HEK293 (cell line): Measurements from ENCODE around the gene SRSF4.

Source experiments
- CTCF ChIA-PET: fragments of 350-600 bp; formaldehyde crosslinking; extraction: SDS; loops from one replicate; lab custom pipeline; 2021; ENCODE audit warnings: antibody characterized with exemption; lab: Yijun Ruan, JAX
- POLR2A ChIA-PET: fragments of 300-600 bp; formaldehyde crosslinking; extraction: SDS; loops from one replicate; lab custom pipeline; 2020; ENCODE audit warnings: antibody characterized with exemption, inconsistent platforms; lab: Yijun Ruan, JAX
- H3K27ac ChIP-seq: fragments of 200-500 bp; sonication (Bioruptor generic); 2 replicates; pipeline ENCODE4 v1.5.1; 2014; ENCODE audit warnings: low read depth, low read length, control low read depth, inconsistent platforms; ENCODE audit errors: extremely low read depth
- H3K36me3 ChIP-seq, 2 experiments: fragments of 200-500 bp in 1 of 2; sonication (Bioruptor generic) in 1 of 2; 1 replicate in 1 of 2; 2 replicates in 1 of 2; pipeline ENCODE4 v1.5.1; 2014 to 2017; ENCODE audit warnings: inconsistent platforms in 2 of 2, low read length in 2 of 2; ENCODE audit not compliant: control insufficient read depth in 2 of 2, insufficient read depth in 1 of 2
- H3K4me1 ChIP-seq: fragments of 200-500 bp; sonication (Bioruptor generic); 2 replicates; pipeline ENCODE4 v1.5.1; 2014; ENCODE audit warnings: mild to moderate bottlenecking, low read length, inconsistent platforms; ENCODE audit not compliant: control insufficient read depth, insufficient read depth
- H3K4me3 ChIP-seq: 2 replicates; pipeline ENCODE4 v1.5.1; 2011; ENCODE audit warnings: low read depth, mild to moderate bottlenecking, control low read depth, low read length, moderate library complexity
- H3K9me3 ChIP-seq: fragments of 200-500 bp; sonication (Bioruptor generic); 2 replicates; pipeline ENCODE4 v1.5.1; 2014; ENCODE audit warnings: low read depth, low read length, inconsistent platforms; ENCODE audit not compliant: control insufficient read depth, insufficient read depth
- OSR2 ChIP-seq: fragments of 450-650 bp; formaldehyde crosslinking; IDR thresholded peaks from 2 replicates; pipeline ENCODE4 v1.5.1; 2016; ENCODE audit warnings: missing biosample characterization, missing genetic modification characterization
- SP2 ChIP-seq: fragments of 450-650 bp; formaldehyde crosslinking; IDR thresholded peaks from 2 replicates; pipeline ENCODE4 v1.5.1; 2016; ENCODE audit warnings: missing biosample characterization, missing genetic modification characterization
- ZBTB7A ChIP-seq: fragments of 450-650 bp; formaldehyde crosslinking; IDR thresholded peaks from 2 replicates; pipeline ENCODE4 v1.5.1; 2016; ENCODE audit warnings: low read depth, missing biosample characterization, missing genetic modification characterization
- ZNF19 ChIP-seq: fragments of 450-650 bp; formaldehyde crosslinking; IDR thresholded peaks from 2 replicates; pipeline ENCODE4; 2016; ENCODE audit warnings: missing biosample characterization, missing genetic modification characterization, low read depth
- ZNF341 ChIP-seq: fragments of 450-650 bp; formaldehyde crosslinking; IDR thresholded peaks from 2 replicates; pipeline ENCODE4; 2016; ENCODE audit warnings: low read depth, missing biosample characterization, missing genetic modification characterization
- ZNF600 ChIP-seq: fragments of 450-650 bp; formaldehyde crosslinking; IDR thresholded peaks from 2 replicates; pipeline ENCODE4 v1.5.1; 2016; ENCODE audit warnings: missing biosample characterization, missing genetic modification characterization
- ZNF626 ChIP-seq: fragments of 450-650 bp; sonication (Bioruptor Pico); formaldehyde crosslinking; IDR thresholded peaks from 2 replicates; pipeline ENCODE4 v1.5.1; 2018; ENCODE audit warnings: missing biosample characterization, missing genetic modification characterization, inconsistent platforms
- TF ChIP-seq, protein P1 (sequence below): sonication (generic); formaldehyde crosslinking; IDR thresholded peaks from 2 replicates; pipeline ENCODE4 v1.8.1; 2022; ENCODE audit warnings: mild to moderate bottlenecking, moderate library complexity, missing genetic modification reagents
- TF ChIP-seq, protein P2 (sequence below): fragments of 450-650 bp; formaldehyde crosslinking; IDR thresholded peaks from 2 replicates; pipeline ENCODE4 v1.5.1; 2016; ENCODE audit warnings: missing biosample characterization, missing genetic modification characterization
- TF ChIP-seq, protein P3 (sequence below): fragments of 450-650 bp; formaldehyde crosslinking; IDR thresholded peaks from 2 replicates; pipeline ENCODE4 v1.5.1; 2016; ENCODE audit warnings: missing biosample characterization, missing genetic modification characterization
- TF ChIP-seq, protein P4 (sequence below): fragments of 450-650 bp; formaldehyde crosslinking; IDR thresholded peaks from 2 replicates; pipeline ENCODE4 v1.5.1; 2017; ENCODE audit warnings: missing biosample characterization, missing genetic modification characterization

SRSF4 gene

DNA sequence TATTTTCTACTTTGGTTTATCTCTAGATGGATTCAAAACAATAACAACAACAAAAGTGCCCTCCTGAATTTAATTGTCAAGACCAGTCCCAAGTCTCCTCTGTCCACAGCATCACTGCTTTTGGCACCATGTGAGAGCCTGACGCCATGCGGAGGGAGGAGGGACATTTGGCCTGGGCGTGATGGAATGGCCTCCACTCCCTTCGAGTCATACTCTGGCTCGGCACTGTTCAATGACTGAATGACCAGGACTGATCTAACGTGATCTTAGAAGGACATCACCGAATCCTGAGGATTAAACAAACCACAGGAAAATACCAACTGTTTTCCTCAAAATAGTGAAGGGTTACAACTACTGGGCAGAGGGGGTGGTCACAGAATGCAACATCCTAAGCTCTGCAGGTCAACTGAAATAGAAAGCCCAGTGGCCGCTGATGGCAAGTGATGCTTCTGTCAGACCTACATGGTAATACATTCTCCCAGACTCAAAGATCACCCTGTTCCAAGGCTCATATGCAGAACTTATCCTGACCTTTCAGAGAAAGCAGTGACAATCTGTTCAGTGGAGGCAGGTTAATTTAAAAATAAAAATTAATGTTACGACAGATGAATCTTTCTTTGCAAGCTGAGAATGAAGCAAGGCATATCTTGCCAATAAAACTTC is 19.1 kb downstream of the SRSF4 start:
- Histone ChIP-seq H3K9me3 (no peaks in the 10 kb centered on the region), H3K36me3 (peaks cover 8 to 90% of the 10 kb centered on the region in 2 experiments), H3K27ac (no peak overlapping the region), H3K4me1 (0 out of 2 replicates have a peak, but pooled peaks cover 4% of the 10 kb centered on the region), H3K4me3 (no peak overlapping the region)
- ChIA-PET CTCF (interaction anchor here (0.7 to 1.8 kb wide), 2 partner anchors 19 to 425 kb away, joined by 3 to 7 read pairs; partner anchors contain the start of gene SRSF4), POLR2A (no interaction called here)
- TF ChIP-seq ZNF341 (tag by site-specific recombination) (peak; percentile 48), SP2 (tag by site-specific recombination) (no peak), ZNF600 (tag by site-specific recombination) (0 out of 2 replicates have a peak, but pooled peaks have one; percentile 28), ZNF626 (tag by site-specific recombination) (no peak)
- TF ChIP-seq, protein P1, sequence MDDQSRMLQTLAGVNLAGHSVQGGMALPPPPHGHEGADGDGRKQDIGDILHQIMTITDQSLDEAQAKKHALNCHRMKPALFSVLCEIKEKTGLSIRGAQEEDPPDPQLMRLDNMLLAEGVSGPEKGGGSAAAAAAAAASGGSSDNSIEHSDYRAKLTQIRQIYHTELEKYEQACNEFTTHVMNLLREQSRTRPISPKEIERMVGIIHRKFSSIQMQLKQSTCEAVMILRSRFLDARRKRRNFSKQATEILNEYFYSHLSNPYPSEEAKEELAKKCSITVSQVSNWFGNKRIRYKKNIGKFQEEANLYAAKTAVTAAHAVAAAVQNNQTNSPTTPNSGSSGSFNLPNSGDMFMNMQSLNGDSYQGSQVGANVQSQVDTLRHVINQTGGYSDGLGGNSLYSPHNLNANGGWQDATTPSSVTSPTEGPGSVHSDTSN (CRISPR knock-in tag) = no peak
- TF ChIP-seq, protein P2, sequence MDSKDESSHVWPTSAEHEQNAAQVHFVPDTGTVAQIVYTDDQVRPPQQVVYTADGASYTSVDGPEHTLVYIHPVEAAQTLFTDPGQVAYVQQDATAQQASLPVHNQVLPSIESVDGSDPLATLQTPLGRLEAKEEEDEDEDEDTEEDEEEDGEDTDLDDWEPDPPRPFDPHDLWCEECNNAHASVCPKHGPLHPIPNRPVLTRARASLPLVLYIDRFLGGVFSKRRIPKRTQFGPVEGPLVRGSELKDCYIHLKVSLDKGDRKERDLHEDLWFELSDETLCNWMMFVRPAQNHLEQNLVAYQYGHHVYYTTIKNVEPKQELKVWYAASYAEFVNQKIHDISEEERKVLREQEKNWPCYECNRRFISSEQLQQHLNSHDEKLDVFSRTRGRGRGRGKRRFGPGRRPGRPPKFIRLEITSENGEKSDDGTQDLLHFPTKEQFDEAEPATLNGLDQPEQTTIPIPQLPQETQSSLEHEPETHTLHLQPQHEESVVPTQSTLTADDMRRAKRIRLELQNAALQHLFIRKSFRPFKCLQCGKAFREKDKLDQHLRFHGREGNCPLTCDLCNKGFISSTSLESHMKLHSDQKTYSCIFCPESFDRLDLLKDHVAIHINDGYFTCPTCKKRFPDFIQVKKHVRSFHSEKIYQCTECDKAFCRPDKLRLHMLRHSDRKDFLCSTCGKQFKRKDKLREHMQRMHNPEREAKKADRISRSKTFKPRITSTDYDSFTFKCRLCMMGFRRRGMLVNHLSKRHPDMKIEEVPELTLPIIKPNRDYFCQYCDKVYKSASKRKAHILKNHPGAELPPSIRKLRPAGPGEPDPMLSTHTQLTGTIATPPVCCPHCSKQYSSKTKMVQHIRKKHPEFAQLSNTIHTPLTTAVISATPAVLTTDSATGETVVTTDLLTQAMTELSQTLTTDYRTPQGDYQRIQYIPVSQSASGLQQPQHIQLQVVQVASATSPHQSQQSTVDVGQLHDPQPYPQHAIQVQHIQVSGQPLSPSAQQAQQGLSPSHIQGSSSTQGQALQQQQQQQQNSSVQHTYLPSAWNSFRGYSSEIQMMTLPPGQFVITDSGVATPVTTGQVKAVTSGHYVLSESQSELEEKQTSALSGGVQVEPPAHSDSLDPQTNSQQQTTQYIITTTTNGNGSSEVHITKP = 0 out of 2 replicates have a peak, but pooled peaks have one; percentile 19

DNA sequence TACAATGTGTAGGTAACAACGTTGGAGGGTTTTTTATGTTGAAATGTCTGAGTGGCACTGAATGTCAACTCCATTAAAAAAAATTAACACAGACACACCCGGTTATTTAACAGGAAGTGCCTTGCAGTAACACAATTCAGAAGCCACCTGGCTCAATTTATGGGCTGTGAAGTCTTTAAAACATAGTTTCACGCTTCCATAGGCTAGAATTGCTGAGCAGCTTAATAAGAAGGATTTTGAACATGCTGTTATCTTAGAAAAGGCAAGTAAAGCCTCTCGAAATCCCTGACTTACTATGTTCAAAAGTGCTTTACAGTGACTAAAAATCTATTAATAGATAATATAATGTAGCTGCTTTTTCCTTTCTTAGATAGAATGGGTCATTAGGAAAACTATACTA is 19.7 kb downstream of the SRSF4 start:
- no peak overlapping the region for H3K27ac ChIP-seq
- H3K36me3 ChIP-seq = peaks cover 8 to 84% of the 10 kb centered on the region in 2 experiments
- ChIA-PET POLR2A (no interaction called here), CTCF (interaction anchor here (0.7 to 1.8 kb wide), 3 partner anchors 20 to 424 kb away, joined by 3 to 7 read pairs (median 3); partner anchors contain the start of gene SRSF4)
- TF ChIP-seq ZNF19 (tag by site-specific recombination) = no peak
- no peak for TF ChIP-seq ZBTB7A
- peak; percentile 31; the same call in 1 of the 2 replicates for TF ChIP-seq OSR2 (tag by site-specific recombination)
- no peak overlapping the region for H3K4me3 ChIP-seq
- 0 out of 2 replicates have a peak, but pooled peaks cover 4% of the 10 kb centered on the region for H3K4me1 ChIP-seq
- no peaks in the 10 kb centered on the region for H3K9me3 ChIP-seq

DNA sequence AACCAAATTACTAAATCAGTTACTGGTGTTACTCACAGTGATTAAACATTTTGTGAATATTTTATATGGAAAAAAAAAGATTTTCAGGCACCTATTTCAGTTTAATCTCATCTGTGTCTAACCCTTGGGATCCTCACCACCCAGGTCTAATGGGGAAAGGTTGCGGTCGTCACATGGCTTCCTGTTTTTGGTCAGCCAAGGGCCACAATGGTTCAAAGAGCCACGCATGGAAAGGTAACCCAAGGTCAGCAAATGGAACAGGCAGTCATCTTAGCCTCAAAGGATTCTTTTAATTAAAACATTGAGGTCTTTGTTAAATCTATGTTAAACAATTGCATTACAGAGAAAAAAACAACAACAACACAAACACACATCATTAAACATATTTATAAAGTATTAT is 21.9 kb downstream of the SRSF4 start:
- no peaks in the 10 kb centered on the region for H3K9me3 ChIP-seq
- peaks cover 22 to 80% of the 10 kb centered on the region in 2 experiments; a peak in 2 of 3 replicates for H3K36me3 ChIP-seq
- H3K4me3 ChIP-seq = no peak overlapping the region
- no peak overlapping the region for H3K27ac ChIP-seq
- CTCF ChIA-PET = interaction anchor here (0.5 to 1.1 kb wide), 2 partner anchors 21 to 86 kb away, joined by 3 to 4 read pairs; no protein-coding TSS in a partner anchor
- TF ChIP-seq, protein P3, sequence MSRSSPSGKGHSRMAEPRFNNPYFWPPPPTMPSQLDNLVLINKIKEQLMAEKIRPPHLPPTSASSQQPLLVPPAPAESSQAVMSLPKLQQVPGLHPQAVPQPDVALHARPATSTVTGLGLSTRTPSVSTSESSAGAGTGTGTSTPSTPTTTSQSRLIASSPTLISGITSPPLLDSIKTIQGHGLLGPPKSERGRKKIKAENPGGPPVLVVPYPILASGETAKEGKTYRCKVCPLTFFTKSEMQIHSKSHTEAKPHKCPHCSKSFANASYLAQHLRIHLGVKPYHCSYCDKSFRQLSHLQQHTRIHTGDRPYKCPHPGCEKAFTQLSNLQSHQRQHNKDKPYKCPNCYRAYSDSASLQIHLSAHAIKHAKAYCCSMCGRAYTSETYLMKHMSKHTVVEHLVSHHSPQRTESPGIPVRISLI (tag by site-specific recombination) = no peak
- TF ChIP-seq, protein P4, sequence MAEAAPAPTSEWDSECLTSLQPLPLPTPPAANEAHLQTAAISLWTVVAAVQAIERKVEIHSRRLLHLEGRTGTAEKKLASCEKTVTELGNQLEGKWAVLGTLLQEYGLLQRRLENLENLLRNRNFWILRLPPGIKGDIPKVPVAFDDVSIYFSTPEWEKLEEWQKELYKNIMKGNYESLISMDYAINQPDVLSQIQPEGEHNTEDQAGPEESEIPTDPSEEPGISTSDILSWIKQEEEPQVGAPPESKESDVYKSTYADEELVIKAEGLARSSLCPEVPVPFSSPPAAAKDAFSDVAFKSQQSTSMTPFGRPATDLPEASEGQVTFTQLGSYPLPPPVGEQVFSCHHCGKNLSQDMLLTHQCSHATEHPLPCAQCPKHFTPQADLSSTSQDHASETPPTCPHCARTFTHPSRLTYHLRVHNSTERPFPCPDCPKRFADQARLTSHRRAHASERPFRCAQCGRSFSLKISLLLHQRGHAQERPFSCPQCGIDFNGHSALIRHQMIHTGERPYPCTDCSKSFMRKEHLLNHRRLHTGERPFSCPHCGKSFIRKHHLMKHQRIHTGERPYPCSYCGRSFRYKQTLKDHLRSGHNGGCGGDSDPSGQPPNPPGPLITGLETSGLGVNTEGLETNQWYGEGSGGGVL = no peak
- TF ChIP-seq, all 188 proteins: peak for 0
- POLR2A ChIA-PET = no interaction called here
- H3K4me1 ChIP-seq = peaks cover 9% of the 10 kb centered on the region; the same call in 1 of the 2 replicates
